H9 (cell line): ENCODE measurements around the gene DAP3. TPM values are rescaled to one million over a fixed set of nuclear protein-coding genes. Genes with fewer than 3 reads are reported as not detected.

Experiments used
- DNase-seq: peaks from one replicate; pipeline ENCODE4 v3.0.0-alpha.2; 2017
- H2AFZ ChIP-seq: one replicate; pipeline ENCODE4 v1.6.1; 2013; ENCODE audit warnings: mild to moderate bottlenecking, low read length, control low read depth, moderate library complexity
- H2AK5ac ChIP-seq: 2 replicates; pipeline ENCODE4 v1.6.1; 2013; ENCODE audit warnings: low read length, control low read depth, mixed read lengths; ENCODE audit not compliant: insufficient read length
- H2BK120ac ChIP-seq: one replicate; pipeline ENCODE4 v1.6.1; 2013; ENCODE audit warnings: low read depth, mild to moderate bottlenecking, low read length, control low read depth, inconsistent platforms; ENCODE audit not compliant: poor library complexity, severe bottlenecking
- H2BK12ac ChIP-seq: 2 replicates; pipeline ENCODE4 v1.6.1; 2013; ENCODE audit warnings: low read length, control low read depth, mixed read lengths, low read depth; ENCODE audit not compliant: insufficient read length
- H2BK15ac ChIP-seq: 2 replicates; pipeline ENCODE4 v1.6.1; 2013; ENCODE audit warnings: low read depth, low read length, control low read depth
- H2BK20ac ChIP-seq: one replicate; pipeline ENCODE4 v1.6.1; 2013; ENCODE audit warnings: low read depth, mild to moderate bottlenecking, low read length, control low read depth, inconsistent platforms; ENCODE audit not compliant: poor library complexity, severe bottlenecking
- H2BK5ac ChIP-seq: 2 replicates; pipeline ENCODE4 v1.6.1; 2013; ENCODE audit warnings: low read length, control low read depth, mixed read lengths; ENCODE audit not compliant: insufficient read length
- H3K14ac ChIP-seq: 2 replicates; pipeline ENCODE4 v1.6.1; 2013; ENCODE audit warnings: low read length, control low read depth; ENCODE audit not compliant: insufficient read depth
- H3K18ac ChIP-seq: 2 replicates; pipeline ENCODE4 v1.6.1; 2013; ENCODE audit warnings: low read depth, mild to moderate bottlenecking, mixed read lengths, low read length, control low read depth; ENCODE audit not compliant: insufficient read length
- H3K23ac ChIP-seq: 2 replicates; pipeline ENCODE4 v1.6.1; 2013; ENCODE audit warnings: low read length, control low read depth, mixed read lengths, low read depth; ENCODE audit not compliant: insufficient read length
- H3K23me2 ChIP-seq: 2 replicates; pipeline ENCODE4 v1.6.1; 2013; ENCODE audit warnings: low read depth, mild to moderate bottlenecking, mixed read lengths, low read length, control low read depth; ENCODE audit not compliant: insufficient read length, poor library complexity, severe bottlenecking
- H3K27ac ChIP-seq: 2 replicates; pipeline ENCODE4 v1.5.1; 2013; ENCODE audit warnings: low read length, control low read depth, mixed read lengths, low read depth; ENCODE audit not compliant: insufficient read length
- H3K27me3 ChIP-seq: 2 replicates; pipeline ENCODE4 v1.6.1; 2013; ENCODE audit warnings: low read length, control low read depth, inconsistent platforms; ENCODE audit not compliant: insufficient read depth
- H3K4ac ChIP-seq: 2 replicates; pipeline ENCODE4 v1.6.1; 2013; ENCODE audit warnings: low read depth, mild to moderate bottlenecking, control low read depth, inconsistent platforms, low read length, moderate library complexity
- H3K4me1 ChIP-seq: 2 replicates; pipeline ENCODE4 v1.6.1; 2013; ENCODE audit warnings: low read length, control low read depth, inconsistent platforms; ENCODE audit not compliant: insufficient read depth
- H3K4me2 ChIP-seq: 2 replicates; pipeline ENCODE4 v1.6.1; 2013; ENCODE audit warnings: low read length, control low read depth, mixed read lengths; ENCODE audit not compliant: insufficient read length, insufficient read depth
- H3K56ac ChIP-seq: 2 replicates; pipeline ENCODE4 v1.6.1; 2013; ENCODE audit warnings: low read depth, mild to moderate bottlenecking, mixed read lengths, low read length, control low read depth; ENCODE audit not compliant: insufficient read length
- H3K79me1 ChIP-seq: 2 replicates; pipeline ENCODE4 v1.6.1; 2013; ENCODE audit warnings: low read depth, mild to moderate bottlenecking, moderate library complexity, low read length, control low read depth, inconsistent platforms; ENCODE audit not compliant: insufficient read depth, poor library complexity, severe bottlenecking
- H3K79me2 ChIP-seq: 2 replicates; pipeline ENCODE4 v1.6.1; 2013; ENCODE audit warnings: low read length, control low read depth, inconsistent platforms; ENCODE audit not compliant: insufficient read depth
- H3K9ac ChIP-seq: 2 replicates; pipeline ENCODE4 v1.6.1; 2013; ENCODE audit warnings: low read length, control low read depth, mixed read lengths; ENCODE audit not compliant: insufficient read length; ENCODE audit errors: extremely low read depth
- H3K9me3 ChIP-seq: one replicate; pipeline ENCODE4 v1.6.1; 2013; ENCODE audit warnings: low read depth, low read length, inconsistent platforms; ENCODE audit not compliant: control insufficient read depth
- H3T11ph ChIP-seq: one replicate; pipeline ENCODE4 v1.6.1; 2013; ENCODE audit warnings: mild to moderate bottlenecking, low read length, control low read depth, inconsistent platforms
- H4K20me1 ChIP-seq: one replicate; pipeline ENCODE4 v1.6.1; 2013; ENCODE audit not compliant: control insufficient read depth, insufficient read length, insufficient read depth
- H4K5ac ChIP-seq: 2 replicates; pipeline ENCODE4 v1.6.1; 2013; ENCODE audit warnings: low read depth, mild to moderate bottlenecking, mixed read lengths, low read length, control low read depth; ENCODE audit not compliant: insufficient read length
- H4K8ac ChIP-seq: replicated peaks from 2 replicates; pipeline ENCODE4 v1.6.1; 2013; ENCODE audit warnings: low read length, control low read depth, mixed read lengths, low read depth; ENCODE audit not compliant: insufficient read length
- H4K91ac ChIP-seq: 2 replicates; pipeline ENCODE4 v1.6.1; 2013; ENCODE audit warnings: low read depth, mild to moderate bottlenecking, moderate library complexity, mixed read lengths, low read length, control low read depth; ENCODE audit not compliant: insufficient read length
- H3K27ac Mint-ChIP-seq, 3 experiments: 2 replicates in 2 of 3; 3 replicates in 1 of 3; pipeline ENCODE4 v1.8.0; 2020 to 2021; ENCODE audit warnings: mixed read lengths in 3 of 3, mild to moderate bottlenecking in 1 of 3, moderate library complexity in 1 of 3
- H3K27me3 Mint-ChIP-seq: 2 replicates; pipeline ENCODE4 v1.8.0; 2021; ENCODE audit warnings: low read depth, mild to moderate bottlenecking, moderate library complexity, mixed read lengths
- H3K36me3 Mint-ChIP-seq, 3 experiments: 2 replicates in 2 of 3; 3 replicates in 1 of 3; pipeline ENCODE4 v1.8.0; 2020 to 2021; ENCODE audit warnings: low read depth in 3 of 3, mixed read lengths in 3 of 3; ENCODE audit not compliant: insufficient read depth in 1 of 3
- H3K4me1 Mint-ChIP-seq, 2 experiments: 2 replicates each; pipeline ENCODE4 v1.8.0; 2020; ENCODE audit warnings: mixed read lengths in 2 of 2
- H3K4me3 Mint-ChIP-seq, 2 experiments: 2 replicates in 1 of 2; 3 replicates in 1 of 2; pipeline ENCODE4 v1.8.0; 2020 to 2021; ENCODE audit warnings: mild to moderate bottlenecking in 2 of 2, mixed read lengths in 2 of 2, moderate library complexity in 1 of 2
- H3K9me3 Mint-ChIP-seq, 2 experiments: 2 replicates in 1 of 2; 3 replicates in 1 of 2; pipeline ENCODE4 v1.8.0; 2020; ENCODE audit warnings: mild to moderate bottlenecking in 2 of 2, mixed read lengths in 2 of 2, moderate library complexity in 1 of 2
- CTCF ChIP-seq: fragments of 200-600 bp; sonication (generic); conservative IDR thresholded peaks from 3 replicates; pipeline ENCODE4 v1.8.0; 2021; ENCODE audit warnings: antibody characterized with exemption, mild to moderate bottlenecking
- WGBS: extraction: QIAGEN DNeasy Blood & Tissue Kit; methylation state at CpG from one replicate; pipeline ENCODE4 v1.1.7; 2013; ENCODE audit warnings: missing lambda C conversion rate, low lambda C conversion rate, mixed read lengths; ENCODE audit not compliant: insufficient read length; ENCODE audit errors: extremely low coverage; 5-methylcytosine and 5-hydroxymethylcytosine counted together
- total RNA-seq: library from RNA; stranded (reverse); gene quantifications from 2 replicates; pipeline ENCODE4 v1.2.1, GENCODE V29; 2021

The DAP3 gene
- total RNA-seq, 1 experiment from 2014 or later: 114 TPM

DNA sequence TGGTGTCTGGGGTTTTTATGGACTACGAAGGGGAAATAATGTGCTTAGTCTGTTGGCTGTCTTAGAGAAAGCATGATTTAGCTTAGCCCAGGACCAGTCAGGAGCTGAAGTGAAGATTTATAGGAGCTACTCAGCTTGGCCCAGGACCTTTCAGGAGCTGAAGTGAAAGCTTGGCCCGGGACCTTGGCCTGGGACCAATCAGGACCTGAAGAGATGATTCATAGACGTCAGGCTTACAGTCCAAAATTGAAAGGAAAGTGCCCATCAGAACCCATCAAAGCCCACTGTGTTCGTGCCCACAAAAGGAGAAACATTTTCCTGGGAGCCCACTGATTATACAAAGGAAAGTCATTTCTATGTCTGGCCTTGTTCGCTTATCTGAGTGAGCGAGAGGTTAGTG lies 43.2 kb upstream of the DAP3 start:
- Histone ChIP-seq H3K4me2 (no peak overlapping the region), H3K27ac (no peak overlapping the region), H3K9ac (no peak overlapping the region), H2BK12ac (no peak overlapping the region), H3K4ac (no peak overlapping the region), H3K27me3 (no peaks in the 10 kb centered on the region), H3K23me2 (no peaks in the 10 kb centered on the region), H3K14ac (no peak overlapping the region), H3K79me2 (no peaks in the 10 kb centered on the region), H3K79me1 (no peaks in the 10 kb centered on the region), H3K4me1 (no peaks in the 10 kb centered on the region), H3K56ac (no peak overlapping the region), H4K20me1 (no peaks in the 10 kb centered on the region), H3T11ph (no peak overlapping the region), H4K8ac (no peak overlapping the region), H2BK15ac (no peak overlapping the region), H4K5ac (no peak overlapping the region), H2AK5ac (no peak overlapping the region), H2BK5ac (no peak overlapping the region), H3K9me3 (peaks cover 27% of the 10 kb centered on the region), H3K23ac (no peak overlapping the region), H4K91ac (no peak overlapping the region), H2BK20ac (no peak overlapping the region), H2AFZ (no peak overlapping the region), H3K18ac (no peak overlapping the region), H2BK120ac (no peak overlapping the region)
- Mint-ChIP-seq H3K27me3 (peaks cover 4% of the 10 kb centered on the region), H3K4me3 (no peak overlapping the region), H3K9me3 (peaks cover 30 to 40% of the 10 kb centered on the region in 2 experiments), H3K4me1 (peaks cover 4 to 10% of the 10 kb centered on the region in 2 experiments), H3K36me3 (peaks cover 16 to 33% (median 21%) of the 10 kb centered on the region in 3 experiments), H3K27ac (peak overlapping the region in 1 of 3 experiments; percentile 2; a peak in 1 of 7 replicates)
- DNase-seq: no peak
- no CpG with 5 or more reads among the region's 6 CpGs for WGBS
- TF ChIP-seq CTCF: no peak
